Ascending aorta (tissue), 2 donors: ENCODE measurements around the gene SPON1. TPM values are rescaled to one million over a fixed set of nuclear protein-coding genes. Genes with fewer than 3 reads are reported as not detected.
"Not testable (repeated sequence)": the region's sequence is repeated elsewhere in the genome, so short reads cannot be mapped to it uniquely, and the experiment has no call there.

ENCODE experiments used
- DNase-seq, 2 donors: peaks; one replicate each; pipeline ENCODE4 v3.0.0-alpha.2; 2019; ENCODE audit warnings: low spot score in 2 of 2
- H3K27ac ChIP-seq, 2 donors: fragments of 200-600 bp; sonication (generic); one replicate each; pipeline ENCODE4 v1.5.1; 2016 to 2017; ENCODE audit warnings: mild to moderate bottlenecking in 1 of 2
- H3K27me3 ChIP-seq: fragments of 200-600 bp; sonication (generic); one replicate; pipeline ENCODE4 v1.5.1; 2017
- H3K36me3 ChIP-seq, 2 donors: fragments of 200-600 bp; sonication (generic); one replicate each; pipeline ENCODE4 v1.5.1; 2016
- H3K4me1 ChIP-seq, 2 donors: fragments of 200-600 bp; sonication (generic); one replicate each; pipeline ENCODE4 v1.5.1; 2016 to 2017; ENCODE audit warnings: mild to moderate bottlenecking in 1 of 2
- H3K4me3 ChIP-seq, 2 donors: fragments of 200-600 bp; sonication (generic); one replicate each; pipeline ENCODE4 v1.5.1; 2016 to 2017; ENCODE audit warnings: mild to moderate bottlenecking in 1 of 2
- H3K9me3 ChIP-seq, 2 donors: fragments of 200-600 bp; sonication (generic); one replicate each; pipeline ENCODE4 v1.5.1; 2016
- CTCF ChIP-seq, 3 experiments: fragments of 200-600 bp in 2 of 3; fragments of 450-650 bp in 1 of 3; sonication (generic) in 2 of 3; IDR thresholded peaks; one replicate each; pipeline ENCODE4 v1.5.1; 2016 to 2019; ENCODE audit warnings: antibody characterized with exemption in 3 of 3, mild to moderate bottlenecking in 1 of 3, moderate library complexity in 1 of 3
- intact Hi-C: fragments of 100-400 bp; cut with DNase I; formaldehyde crosslinking; loops from one replicate; pipeline ENCODE4 v1.15.1; 2023
- total RNA-seq: library from RNA; depleted of rRNA; stranded (reverse); fragments of >200 nt; gene quantifications from one replicate; pipeline ENCODE4 v1.1.0, GENCODE V29; 2016

The SPON1 gene
- total RNA-seq, 1 donor from 2014 or later, result 37.8 TPM

DNA sequence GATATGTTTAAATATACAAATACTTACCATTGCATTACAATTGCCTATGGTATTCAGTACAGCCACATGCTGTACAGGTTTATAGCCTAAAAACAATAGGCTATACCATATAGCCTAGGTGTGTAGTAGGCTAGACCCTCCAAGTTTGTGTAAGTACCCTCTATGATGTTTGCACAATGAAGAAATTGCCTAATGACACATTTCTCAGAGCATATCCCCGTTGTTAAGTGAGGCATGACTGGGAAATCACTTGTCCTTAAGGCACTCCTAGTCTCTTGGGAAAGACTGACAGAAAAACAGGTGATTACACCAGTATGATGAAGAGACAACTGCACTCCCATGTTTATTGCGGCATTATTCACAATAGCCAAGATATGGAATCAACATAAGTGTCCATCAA, 187.2 kb downstream of the SPON1 start:
- no peak overlapping the region for H3K4me3 ChIP-seq
- no peak for DNase-seq
- no peaks in the 10 kb centered on the region for H3K4me1 ChIP-seq
- intact Hi-C loops, result loop anchor here (5.0 kb wide), 1 partner anchor 98 kb away; no protein-coding TSS in a partner anchor
- no peaks in the 10 kb centered on the region for H3K36me3 ChIP-seq
- TF ChIP-seq CTCF (IDR thresholded peaks at IDR 0.05), result no peak
- peaks cover 8 to 10% of the 10 kb centered on the region in 2 donors for H3K9me3 ChIP-seq
- H3K27ac ChIP-seq, result no peak overlapping the region
- H3K27me3 ChIP-seq, result no peaks in the 10 kb centered on the region

GRCh38 chr11:14150878-14151277, 188.4 kb downstream of the SPON1 start:
- no peak overlapping the region for H3K27ac ChIP-seq

DNA sequence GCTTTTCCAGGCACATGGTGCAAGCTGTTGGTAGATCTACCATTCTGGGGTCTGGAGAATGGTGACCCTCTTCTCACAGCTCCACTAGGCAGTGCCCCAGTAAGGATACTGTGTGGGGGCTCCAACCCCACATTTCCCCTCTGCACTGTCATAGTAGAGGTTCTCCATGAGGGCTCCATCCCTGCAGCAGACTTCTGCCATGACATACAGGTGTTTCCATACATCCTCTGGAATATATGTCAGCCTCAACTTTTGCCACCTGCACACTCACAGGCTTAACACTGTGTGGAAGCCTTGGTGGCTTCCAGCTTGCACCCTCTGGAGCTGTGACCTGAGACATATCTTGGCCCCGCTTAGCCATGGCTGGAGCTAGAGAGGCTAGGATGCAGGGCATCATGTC, 191.6 kb downstream of the SPON1 start:
- H3K27me3 ChIP-seq, intact Hi-C loops, H3K4me1 ChIP-seq, H3K36me3 ChIP-seq, H3K27ac ChIP-seq, H3K4me3 ChIP-seq, DNase-seq: not testable (repeated sequence)
- peaks cover 10 to 20% of the 10 kb centered on the region in 2 donors for H3K9me3 ChIP-seq

More at GRCh38 chr11:14150878-14151277, 188.4 kb downstream of the SPON1 start:
- no peak for TF ChIP-seq CTCF (IDR thresholded peaks at IDR 0.05)
- Histone ChIP-seq H3K27me3 (no peaks in the 10 kb centered on the region), H3K4me3 (no peak overlapping the region), H3K9me3 (peaks cover 10 to 11% of the 10 kb centered on the region in 2 donors), H3K4me1 (no peaks in the 10 kb centered on the region), H3K36me3 (no peaks in the 10 kb centered on the region)
- DNase-seq, result no peak
- intact Hi-C loops, result no loop called here

- DNase-seq, result no peak
- peak overlapping the region in 1 of 2 donors; percentile 37 for H3K27ac ChIP-seq
- H3K36me3 ChIP-seq, result no peaks in the 10 kb centered on the region
- H3K9me3 ChIP-seq, result peaks cover 10 to 20% of the 10 kb centered on the region in 2 donors
- no peak for TF ChIP-seq CTCF (IDR thresholded peaks at IDR 0.05)
- no peak overlapping the region for H3K4me3 ChIP-seq
- H3K4me1 ChIP-seq, result no peaks in the 10 kb centered on the region
- H3K27me3 ChIP-seq, result no peaks in the 10 kb centered on the region
- intact Hi-C loops, result no loop called here
Observed at GRCh38 chr11:14158393-14158792, 195.9 kb downstream of the SPON1 start.

DNA sequence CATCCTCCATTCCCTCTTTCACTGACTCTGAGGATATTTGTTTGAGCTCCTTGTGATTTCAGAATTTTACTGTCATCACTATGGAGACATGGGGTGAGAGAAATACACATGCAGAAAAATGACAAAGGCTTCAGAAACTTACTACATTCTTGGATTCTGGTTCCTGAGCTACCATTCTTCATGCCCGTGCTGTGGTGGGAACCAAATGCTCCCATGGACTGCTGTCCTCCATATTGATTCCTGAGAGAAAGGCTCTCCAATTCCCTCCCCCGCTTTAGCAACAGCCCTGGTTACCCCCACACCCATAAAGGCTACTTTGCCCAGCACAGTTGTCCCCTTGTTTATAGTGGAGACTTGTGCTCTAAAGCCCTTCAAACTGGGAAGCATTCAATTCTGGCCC, 201.1 kb downstream of the SPON1 start:
- no peaks in the 10 kb centered on the region for H3K9me3 ChIP-seq
- no peaks in the 10 kb centered on the region for H3K27me3 ChIP-seq
- H3K4me1 ChIP-seq, result no peaks in the 10 kb centered on the region
- TF ChIP-seq CTCF (IDR thresholded peaks at IDR 0.05), result no peak
- no peak overlapping the region for H3K4me3 ChIP-seq
- no peak overlapping the region for H3K27ac ChIP-seq
- intact Hi-C loops, result no loop called here
- DNase-seq, result no peak
- no peaks in the 10 kb centered on the region for H3K36me3 ChIP-seq

- H3K4me1 ChIP-seq, DNase-seq: not testable (repeated sequence)
Observed at GRCh38 chr11:14173679-14174078, 211.2 kb downstream of the SPON1 start.

More at GRCh38 chr11:14173679-14174078, 211.2 kb downstream of the SPON1 start:
- intact Hi-C loops, H3K36me3 ChIP-seq, H3K9me3 ChIP-seq, H3K27me3 ChIP-seq, H3K27ac ChIP-seq, H3K4me3 ChIP-seq: not testable (repeated sequence)
